ENCODE measurements around the gene CDH4. TPM values are rescaled to one million over a fixed set of nuclear protein-coding genes. Genes with fewer than 3 reads are reported as not detected.

CDH4 gene
- total and polyA plus RNA-seq, 2 of the 8 experiments (the other 6 are each of a cell fraction or from before 2014, with no cell fraction given) = 4.3 to 7.9 TPM

DNA sequence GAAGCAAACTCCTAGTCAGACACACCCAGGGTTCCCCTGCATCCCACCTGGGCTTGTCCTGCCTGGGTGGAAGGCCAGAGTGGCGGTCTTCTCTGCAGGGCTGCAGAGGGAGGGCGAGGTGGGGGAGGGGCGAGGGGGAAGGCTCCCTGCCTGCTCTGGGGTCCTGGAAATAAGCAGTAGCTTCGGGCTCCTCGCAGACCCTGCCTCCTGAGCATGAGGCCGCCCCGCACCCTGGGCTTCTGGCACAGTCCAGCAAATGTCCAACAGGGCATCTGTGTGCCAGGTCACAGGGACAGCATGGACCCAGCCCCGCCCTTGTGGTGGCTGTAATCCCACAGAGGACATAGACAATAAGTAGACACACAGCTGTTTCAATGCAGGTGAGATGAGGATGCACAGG is 619.9 kb downstream of the CDH4 start (continued):
- TF ChIP-seq, protein P1, sequence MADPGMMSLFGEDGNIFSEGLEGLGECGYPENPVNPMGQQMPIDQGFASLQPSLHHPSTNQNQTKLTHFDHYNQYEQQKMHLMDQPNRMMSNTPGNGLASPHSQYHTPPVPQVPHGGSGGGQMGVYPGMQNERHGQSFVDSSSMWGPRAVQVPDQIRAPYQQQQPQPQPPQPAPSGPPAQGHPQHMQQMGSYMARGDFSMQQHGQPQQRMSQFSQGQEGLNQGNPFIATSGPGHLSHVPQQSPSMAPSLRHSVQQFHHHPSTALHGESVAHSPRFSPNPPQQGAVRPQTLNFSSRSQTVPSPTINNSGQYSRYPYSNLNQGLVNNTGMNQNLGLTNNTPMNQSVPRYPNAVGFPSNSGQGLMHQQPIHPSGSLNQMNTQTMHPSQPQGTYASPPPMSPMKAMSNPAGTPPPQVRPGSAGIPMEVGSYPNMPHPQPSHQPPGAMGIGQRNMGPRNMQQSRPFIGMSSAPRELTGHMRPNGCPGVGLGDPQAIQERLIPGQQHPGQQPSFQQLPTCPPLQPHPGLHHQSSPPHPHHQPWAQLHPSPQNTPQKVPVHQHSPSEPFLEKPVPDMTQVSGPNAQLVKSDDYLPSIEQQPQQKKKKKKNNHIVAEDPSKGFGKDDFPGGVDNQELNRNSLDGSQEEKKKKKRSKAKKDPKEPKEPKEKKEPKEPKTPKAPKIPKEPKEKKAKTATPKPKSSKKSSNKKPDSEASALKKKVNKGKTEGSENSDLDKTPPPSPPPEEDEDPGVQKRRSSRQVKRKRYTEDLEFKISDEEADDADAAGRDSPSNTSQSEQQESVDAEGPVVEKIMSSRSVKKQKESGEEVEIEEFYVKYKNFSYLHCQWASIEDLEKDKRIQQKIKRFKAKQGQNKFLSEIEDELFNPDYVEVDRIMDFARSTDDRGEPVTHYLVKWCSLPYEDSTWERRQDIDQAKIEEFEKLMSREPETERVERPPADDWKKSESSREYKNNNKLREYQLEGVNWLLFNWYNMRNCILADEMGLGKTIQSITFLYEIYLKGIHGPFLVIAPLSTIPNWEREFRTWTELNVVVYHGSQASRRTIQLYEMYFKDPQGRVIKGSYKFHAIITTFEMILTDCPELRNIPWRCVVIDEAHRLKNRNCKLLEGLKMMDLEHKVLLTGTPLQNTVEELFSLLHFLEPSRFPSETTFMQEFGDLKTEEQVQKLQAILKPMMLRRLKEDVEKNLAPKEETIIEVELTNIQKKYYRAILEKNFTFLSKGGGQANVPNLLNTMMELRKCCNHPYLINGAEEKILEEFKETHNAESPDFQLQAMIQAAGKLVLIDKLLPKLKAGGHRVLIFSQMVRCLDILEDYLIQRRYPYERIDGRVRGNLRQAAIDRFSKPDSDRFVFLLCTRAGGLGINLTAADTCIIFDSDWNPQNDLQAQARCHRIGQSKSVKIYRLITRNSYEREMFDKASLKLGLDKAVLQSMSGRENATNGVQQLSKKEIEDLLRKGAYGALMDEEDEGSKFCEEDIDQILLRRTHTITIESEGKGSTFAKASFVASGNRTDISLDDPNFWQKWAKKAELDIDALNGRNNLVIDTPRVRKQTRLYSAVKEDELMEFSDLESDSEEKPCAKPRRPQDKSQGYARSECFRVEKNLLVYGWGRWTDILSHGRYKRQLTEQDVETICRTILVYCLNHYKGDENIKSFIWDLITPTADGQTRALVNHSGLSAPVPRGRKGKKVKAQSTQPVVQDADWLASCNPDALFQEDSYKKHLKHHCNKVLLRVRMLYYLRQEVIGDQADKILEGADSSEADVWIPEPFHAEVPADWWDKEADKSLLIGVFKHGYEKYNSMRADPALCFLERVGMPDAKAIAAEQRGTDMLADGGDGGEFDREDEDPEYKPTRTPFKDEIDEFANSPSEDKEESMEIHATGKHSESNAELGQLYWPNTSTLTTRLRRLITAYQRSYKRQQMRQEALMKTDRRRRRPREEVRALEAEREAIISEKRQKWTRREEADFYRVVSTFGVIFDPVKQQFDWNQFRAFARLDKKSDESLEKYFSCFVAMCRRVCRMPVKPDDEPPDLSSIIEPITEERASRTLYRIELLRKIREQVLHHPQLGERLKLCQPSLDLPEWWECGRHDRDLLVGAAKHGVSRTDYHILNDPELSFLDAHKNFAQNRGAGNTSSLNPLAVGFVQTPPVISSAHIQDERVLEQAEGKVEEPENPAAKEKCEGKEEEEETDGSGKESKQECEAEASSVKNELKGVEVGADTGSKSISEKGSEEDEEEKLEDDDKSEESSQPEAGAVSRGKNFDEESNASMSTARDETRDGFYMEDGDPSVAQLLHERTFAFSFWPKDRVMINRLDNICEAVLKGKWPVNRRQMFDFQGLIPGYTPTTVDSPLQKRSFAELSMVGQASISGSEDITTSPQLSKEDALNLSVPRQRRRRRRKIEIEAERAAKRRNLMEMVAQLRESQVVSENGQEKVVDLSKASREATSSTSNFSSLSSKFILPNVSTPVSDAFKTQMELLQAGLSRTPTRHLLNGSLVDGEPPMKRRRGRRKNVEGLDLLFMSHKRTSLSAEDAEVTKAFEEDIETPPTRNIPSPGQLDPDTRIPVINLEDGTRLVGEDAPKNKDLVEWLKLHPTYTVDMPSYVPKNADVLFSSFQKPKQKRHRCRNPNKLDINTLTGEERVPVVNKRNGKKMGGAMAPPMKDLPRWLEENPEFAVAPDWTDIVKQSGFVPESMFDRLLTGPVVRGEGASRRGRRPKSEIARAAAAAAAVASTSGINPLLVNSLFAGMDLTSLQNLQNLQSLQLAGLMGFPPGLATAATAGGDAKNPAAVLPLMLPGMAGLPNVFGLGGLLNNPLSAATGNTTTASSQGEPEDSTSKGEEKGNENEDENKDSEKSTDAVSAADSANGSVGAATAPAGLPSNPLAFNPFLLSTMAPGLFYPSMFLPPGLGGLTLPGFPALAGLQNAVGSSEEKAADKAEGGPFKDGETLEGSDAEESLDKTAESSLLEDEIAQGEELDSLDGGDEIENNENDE (IDR thresholded peaks at IDR 0.05; ENCODE audit: insufficient replicate concordance, low read length) = no peak
- TF ChIP-seq RAD21 (IDR thresholded peaks at IDR 0.05 in 1 of 2, conservative IDR thresholded peaks at IDR 0.05 in 1 of 2; ENCODE audit: low read depth in 2 of 2, low read length in 2 of 2) (no peak), RNF2 (IDR thresholded peaks at IDR 0.05; ENCODE audit: borderline replicate concordance, low read depth, low read length, missing control alignments, poor library complexity, severe bottlenecking) (no peak), RBBP5 (IDR thresholded peaks at IDR 0.05; ENCODE audit: borderline replicate concordance, low read depth, low read length) (no peak), HDAC6 (IDR thresholded peaks at IDR 0.05; ENCODE audit: low read depth, low read length) (no peak), CHD2 (IDR thresholded peaks at IDR 0.05; ENCODE audit: low read length) (no peak), CREB1 (IDR thresholded peaks at IDR 0.05) (no peak)
- TF ChIP-seq, protein P2, sequence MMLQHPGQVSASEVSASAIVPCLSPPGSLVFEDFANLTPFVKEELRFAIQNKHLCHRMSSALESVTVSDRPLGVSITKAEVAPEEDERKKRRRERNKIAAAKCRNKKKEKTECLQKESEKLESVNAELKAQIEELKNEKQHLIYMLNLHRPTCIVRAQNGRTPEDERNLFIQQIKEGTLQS (IDR thresholded peaks at IDR 0.05; ENCODE audit: insufficient read depth, low read depth, low read length) = no peak

Measured in H1 (cell line).